Measurements from ENCODE around the gene PTCSC3. TPM values are rescaled to one million over a fixed set of nuclear protein-coding genes. Genes with fewer than 3 reads are reported as not detected.
A peak's percentile ranks its signal among the peaks of the same experiment; 100 is the strongest.

The PTCSC3 gene
- total RNA-seq, 1 experiment from 2014 or later: not detected

DNA sequence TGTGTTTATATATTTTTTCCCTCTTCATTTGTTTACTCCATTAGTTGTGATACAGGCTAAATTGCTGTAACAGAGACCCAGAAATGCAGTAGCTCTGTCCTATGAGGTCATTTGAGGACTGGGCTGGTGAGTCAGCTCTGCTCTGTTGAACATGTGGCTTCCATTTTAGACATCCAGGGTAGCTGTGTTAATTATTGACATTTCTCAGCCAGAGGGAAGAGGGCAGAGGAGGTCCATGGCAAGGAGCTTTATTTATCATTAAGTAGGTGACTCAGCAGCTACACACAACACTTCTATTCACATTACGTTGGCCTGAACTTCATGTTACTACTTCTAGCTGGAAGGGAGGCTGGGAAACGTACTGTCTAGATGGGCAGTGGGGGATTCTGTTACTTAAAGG, 85.4 kb downstream of the PTCSC3 start:
- peaks cover 15% of the 10 kb centered on the region for H3K4me1 ChIP-seq
- CTCF ChIA-PET: interaction anchor here (0.9 to 1.8 kb wide), 4 partner anchors 14 to 514 kb away, joined by 3 to 25 read pairs (median 7); no protein-coding TSS in a partner anchor
- Mint-ChIP-seq H3K36me3 (ENCODE audit: insufficient read depth, unreplicated experiment) (no peaks in the 10 kb centered on the region), H3K4me3 (ENCODE audit: unreplicated experiment) (peak overlapping the region; percentile 4), H3K4me1 (ENCODE audit: low read depth, unreplicated experiment) (peaks cover 13% of the 10 kb centered on the region), H3K9me3 (ENCODE audit: unreplicated experiment) (no peaks in the 10 kb centered on the region), H3K27ac (ENCODE audit: unreplicated experiment) (peak overlapping the region; percentile 70), H3K27me3 (ENCODE audit: insufficient read depth, unreplicated experiment) (no peaks in the 10 kb centered on the region)
- intact Hi-C loops (cut with micrococcal nuclease; ENCODE audit: unreplicated experiment): no loop called here
- POLR2A ChIA-PET: interaction anchor here (0.5 to 0.6 kb wide), 2 partner anchors 143 to 230 kb away, joined by 3 to 6 read pairs; partner anchors contain the start of gene MBIP
- no peak for TF ChIP-seq CTCF (IDR thresholded peaks at IDR 0.05; ENCODE audit: insufficient read depth in 1 of 2, low read depth in 1 of 2, low read length in 1 of 2, severe bottlenecking in 1 of 2, unreplicated experiment in 1 of 2)
- BruUV-seq (replicated peaks): no TSS peak
- no peaks in the 10 kb centered on the region for H3K9me3 ChIP-seq
- H3K36me3 ChIP-seq (ENCODE audit: control insufficient read depth, insufficient read depth, low read length): no peaks in the 10 kb centered on the region
- peak; percentile 70 to 75 for DNase-seq
- no peaks in the 10 kb centered on the region for H3K27me3 ChIP-seq (replicated peaks; ENCODE audit: control insufficient read depth, insufficient read depth, low read length)
- H3K4me3 ChIP-seq (ENCODE audit: low read depth, low read length): no peak overlapping the region

GRCh38 chr14:36087411-36087810, 89.1 kb downstream of the PTCSC3 start:
- Mint-ChIP-seq H3K4me1 (ENCODE audit: low read depth, unreplicated experiment) (peaks cover 13% of the 10 kb centered on the region), H3K4me3 (ENCODE audit: unreplicated experiment) (no peak overlapping the region), H3K27me3 (ENCODE audit: insufficient read depth, unreplicated experiment) (peaks cover 4% of the 10 kb centered on the region), H3K9me3 (ENCODE audit: unreplicated experiment) (no peaks in the 10 kb centered on the region), H3K36me3 (ENCODE audit: insufficient read depth, unreplicated experiment) (no peaks in the 10 kb centered on the region), H3K27ac (ENCODE audit: unreplicated experiment) (no peak overlapping the region)
- ChIA-PET POLR2A (no interaction called here), CTCF (no interaction called here)
- Histone ChIP-seq H3K4me3 (ENCODE audit: low read depth, low read length) (no peak overlapping the region), H3K36me3 (ENCODE audit: control insufficient read depth, insufficient read depth, low read length) (no peaks in the 10 kb centered on the region), H3K27me3 (replicated peaks; ENCODE audit: control insufficient read depth, insufficient read depth, low read length) (no peaks in the 10 kb centered on the region), H3K9me3 (no peaks in the 10 kb centered on the region), H3K4me1 (peaks cover 15% of the 10 kb centered on the region)
- BruUV-seq (replicated peaks): no TSS peak
- no peak for TF ChIP-seq CTCF (IDR thresholded peaks at IDR 0.05; ENCODE audit: insufficient read depth in 1 of 2, low read depth in 1 of 2, low read length in 1 of 2, severe bottlenecking in 1 of 2, unreplicated experiment in 1 of 2)
- intact Hi-C loops (cut with micrococcal nuclease; ENCODE audit: unreplicated experiment): no loop called here
- no peak for DNase-seq

DNA sequence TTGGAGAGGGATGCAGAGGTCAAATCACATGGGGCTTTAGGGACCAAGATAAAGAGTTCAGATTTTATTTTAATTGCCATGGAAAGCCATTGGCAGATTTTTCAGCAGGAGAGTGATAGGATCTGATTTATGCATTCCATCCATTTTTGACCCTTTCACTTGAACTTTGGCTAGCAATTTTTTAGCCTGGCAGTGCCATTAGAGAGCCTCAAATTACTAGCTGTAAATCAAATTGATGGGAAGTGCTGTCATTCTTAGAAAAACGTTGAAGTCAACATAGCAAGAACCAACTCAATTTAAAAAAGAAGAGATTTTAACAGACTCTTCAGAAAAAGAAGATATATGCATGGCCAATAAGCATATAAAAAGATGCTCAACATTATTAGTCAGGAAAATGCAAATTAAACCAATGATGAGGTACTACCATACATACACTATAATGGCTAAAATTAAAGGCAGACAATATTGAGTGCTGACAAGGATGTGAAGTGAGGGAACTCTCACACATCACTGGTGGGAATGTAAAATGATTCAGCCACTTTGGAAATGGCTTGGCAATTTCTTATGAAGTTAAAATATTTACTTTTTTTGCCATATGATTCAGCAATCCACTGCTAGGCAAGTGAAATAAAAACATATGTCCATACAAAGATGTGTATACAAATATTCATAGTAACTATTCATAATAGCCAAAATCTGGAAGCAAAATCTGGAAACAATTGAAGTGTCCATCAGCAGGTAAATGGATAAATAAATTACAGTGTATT, 89.7 kb downstream of the PTCSC3 start:
- POLR2A ChIA-PET: no interaction called here
- Histone ChIP-seq H3K27me3 (replicated peaks; ENCODE audit: control insufficient read depth, insufficient read depth, low read length) (no peaks in the 10 kb centered on the region), H3K4me3 (ENCODE audit: low read depth, low read length) (no peak overlapping the region), H3K9me3 (no peaks in the 10 kb centered on the region), H3K4me1 (peaks cover 15% of the 10 kb centered on the region), H3K36me3 (ENCODE audit: control insufficient read depth, insufficient read depth, low read length) (no peaks in the 10 kb centered on the region)
- Mint-ChIP-seq H3K4me3 (ENCODE audit: unreplicated experiment) (no peak overlapping the region), H3K4me1 (ENCODE audit: low read depth, unreplicated experiment) (peaks cover 12% of the 10 kb centered on the region), H3K27ac (ENCODE audit: unreplicated experiment) (no peak overlapping the region), H3K9me3 (ENCODE audit: unreplicated experiment) (no peaks in the 10 kb centered on the region), H3K27me3 (ENCODE audit: insufficient read depth, unreplicated experiment) (peaks cover 4% of the 10 kb centered on the region), H3K36me3 (ENCODE audit: insufficient read depth, unreplicated experiment) (no peaks in the 10 kb centered on the region)
- no peak for DNase-seq
- CTCF ChIA-PET: no interaction called here
- TF ChIP-seq CTCF (IDR thresholded peaks at IDR 0.05; ENCODE audit: insufficient read depth in 1 of 2, low read depth in 1 of 2, low read length in 1 of 2, severe bottlenecking in 1 of 2, unreplicated experiment in 1 of 2): no peak
- intact Hi-C loops (cut with micrococcal nuclease; ENCODE audit: unreplicated experiment): no loop called here
- BruUV-seq (replicated peaks): no TSS peak

Measured in Caco-2 (cell line).